Fibroblast of upper back skin (primary cell): Measurements from ENCODE around the gene ACAP3.

Experiments
- DNase-seq: peaks from one replicate; pipeline ENCODE4 v3.0.0-alpha.2; 2013

The ACAP3 gene

DNA sequence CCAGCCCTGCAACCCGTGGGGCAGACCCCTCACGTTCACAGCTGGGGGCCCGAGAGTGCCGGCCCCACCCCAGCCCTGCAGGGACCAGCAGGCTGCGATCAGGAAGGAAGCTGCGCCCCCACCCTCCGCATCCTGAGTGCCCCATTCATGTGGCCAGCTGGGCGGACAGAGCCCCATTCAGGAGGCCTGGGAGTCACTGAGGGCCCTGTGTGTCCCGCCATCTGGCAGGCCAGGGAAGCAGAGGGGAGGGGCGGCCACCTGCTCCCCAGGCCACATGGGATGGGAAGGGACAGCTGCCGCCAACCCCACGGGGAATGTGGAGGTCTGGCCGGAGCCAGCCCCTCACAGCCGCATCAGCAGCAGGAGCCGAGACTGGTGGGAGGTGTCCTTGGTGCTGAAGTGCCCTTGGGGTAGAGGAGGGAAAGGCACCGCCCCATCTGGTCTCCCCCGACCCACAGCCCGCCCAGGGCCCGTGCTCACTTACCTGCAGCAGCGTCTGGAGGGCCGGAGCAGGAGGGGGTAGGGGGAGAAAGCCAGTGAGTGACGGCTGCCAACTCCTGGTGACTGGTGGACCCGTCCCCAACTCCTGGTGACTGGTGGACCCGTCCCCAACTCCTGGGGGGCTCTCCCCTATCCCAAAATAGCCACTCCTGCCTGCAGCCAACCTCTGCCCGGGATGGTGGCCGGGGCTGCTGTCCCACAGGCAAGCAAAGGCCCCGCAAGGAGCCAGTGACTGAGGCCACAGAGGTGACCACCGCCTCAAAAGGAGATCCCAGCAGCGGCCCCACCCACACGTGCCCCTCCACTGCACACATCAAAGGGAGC lies 8.7 kb downstream of the ACAP3 start:
- DNase-seq = no peak

DNA sequence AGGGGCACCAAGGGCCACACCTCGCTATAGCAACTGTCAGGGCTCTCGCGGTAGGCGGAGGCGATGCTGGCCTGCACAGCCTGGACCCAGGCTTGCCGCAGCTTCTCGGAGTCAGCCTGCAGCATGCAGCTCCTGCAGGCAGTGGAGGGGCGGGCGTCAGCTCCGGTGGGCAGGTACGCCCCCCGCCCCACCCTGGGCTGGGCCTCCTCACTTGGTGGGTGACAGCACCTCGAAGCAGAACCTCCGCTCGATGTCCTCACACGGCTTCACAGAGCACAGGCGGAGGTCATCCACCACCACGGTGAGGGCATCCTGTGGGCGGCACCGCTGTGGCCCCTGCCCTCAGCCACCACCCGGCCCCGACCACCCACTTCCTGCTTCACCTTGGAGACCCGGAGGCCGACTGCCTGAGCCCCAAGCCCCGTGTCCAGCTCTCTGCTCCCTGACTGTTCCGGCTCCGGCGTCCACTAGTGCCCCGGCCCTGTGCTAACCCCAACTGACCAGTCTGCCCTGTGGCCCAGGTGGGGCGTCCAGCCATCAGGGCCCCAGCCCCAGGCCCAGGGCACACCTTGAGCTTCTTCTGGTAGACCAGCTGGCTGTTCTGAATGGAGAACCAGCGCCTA lies 9.8 kb downstream of the ACAP3 start:
- DNase-seq = no peak

DNA sequence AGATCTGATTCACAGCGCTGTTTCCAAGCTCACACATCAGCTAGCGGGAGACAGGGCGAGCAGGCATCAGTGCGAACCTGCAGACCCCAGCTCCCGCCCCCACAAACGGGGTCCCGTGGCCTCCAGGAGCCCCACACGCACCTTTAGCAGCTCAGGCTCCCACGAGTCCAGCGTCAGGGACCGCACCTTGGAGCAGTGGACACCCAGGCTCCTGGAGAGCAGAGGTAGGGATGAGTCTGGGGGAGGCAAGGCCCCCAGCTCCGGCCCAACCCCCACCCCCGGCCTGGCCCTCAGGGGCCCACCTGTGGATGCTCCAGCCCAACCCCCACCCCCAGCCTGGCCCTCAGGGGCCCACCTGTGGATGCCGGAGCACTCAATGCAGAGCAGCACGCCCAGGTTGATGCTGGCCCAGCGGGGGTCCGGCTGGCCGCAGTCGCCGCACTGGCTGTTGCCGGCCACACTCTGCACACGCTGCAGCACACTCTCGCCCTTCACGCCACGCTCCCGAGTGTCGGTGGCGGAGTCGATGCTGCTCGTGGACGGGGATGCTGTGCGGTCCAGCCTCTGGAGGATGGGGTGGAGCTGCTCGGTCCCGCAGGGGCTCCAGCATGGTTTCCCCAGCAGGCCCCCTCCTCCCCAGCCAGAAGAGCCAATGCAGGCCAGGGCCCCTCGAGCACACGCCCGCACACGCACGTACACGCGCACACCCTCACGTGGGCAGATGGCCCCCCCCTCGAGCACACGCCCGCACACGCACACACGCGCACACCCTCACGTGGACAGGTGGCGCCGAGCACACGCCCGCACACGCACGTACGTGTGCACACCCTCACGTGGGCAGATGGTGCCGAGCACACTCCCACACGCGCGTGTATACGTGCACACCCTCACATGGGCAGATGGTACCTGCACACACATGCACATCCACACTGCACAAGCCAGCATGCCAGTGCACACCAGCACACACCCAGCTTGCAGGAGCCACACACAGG lies 11.4 kb downstream of the ACAP3 start:
- no peak for DNase-seq

DNA sequence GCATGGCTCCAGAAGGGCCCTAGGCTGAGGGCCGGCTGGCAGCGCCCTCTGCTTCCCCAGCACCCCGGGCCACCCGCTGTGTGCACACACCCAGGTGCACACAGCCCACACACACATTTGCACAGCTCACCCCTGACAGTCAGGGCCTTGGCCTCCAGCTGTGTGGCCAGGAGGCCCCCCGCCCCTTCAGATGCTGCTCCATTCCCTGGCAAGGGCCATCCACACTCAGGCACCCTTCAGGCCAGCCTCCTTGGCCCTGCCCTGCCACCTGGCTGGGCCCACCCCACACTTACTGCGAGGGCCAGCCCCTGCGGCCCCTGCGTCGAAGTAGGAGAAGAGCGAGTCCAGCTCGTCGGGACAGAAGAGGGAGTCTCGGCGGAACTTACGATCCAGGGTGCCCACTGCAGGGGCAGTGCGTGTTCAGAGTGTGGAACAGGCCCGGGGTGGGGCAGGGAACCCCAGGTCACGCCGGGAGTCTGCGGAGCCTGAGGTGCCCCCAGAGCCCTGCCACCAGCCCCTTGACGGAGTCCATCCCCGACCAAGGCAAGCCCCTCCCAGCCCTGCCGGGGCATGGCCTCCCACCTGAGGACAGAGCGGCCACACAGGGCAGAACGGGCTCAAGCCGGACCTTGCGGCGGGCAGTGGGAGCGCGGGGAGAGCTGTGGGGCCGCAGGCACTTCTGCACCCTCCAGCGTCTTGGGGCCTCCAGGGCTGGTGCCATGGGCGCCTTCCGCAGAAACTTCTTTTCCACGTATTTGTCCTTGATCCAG lies 12.4 kb downstream of the ACAP3 start:
- DNase-seq = no peak

DNA sequence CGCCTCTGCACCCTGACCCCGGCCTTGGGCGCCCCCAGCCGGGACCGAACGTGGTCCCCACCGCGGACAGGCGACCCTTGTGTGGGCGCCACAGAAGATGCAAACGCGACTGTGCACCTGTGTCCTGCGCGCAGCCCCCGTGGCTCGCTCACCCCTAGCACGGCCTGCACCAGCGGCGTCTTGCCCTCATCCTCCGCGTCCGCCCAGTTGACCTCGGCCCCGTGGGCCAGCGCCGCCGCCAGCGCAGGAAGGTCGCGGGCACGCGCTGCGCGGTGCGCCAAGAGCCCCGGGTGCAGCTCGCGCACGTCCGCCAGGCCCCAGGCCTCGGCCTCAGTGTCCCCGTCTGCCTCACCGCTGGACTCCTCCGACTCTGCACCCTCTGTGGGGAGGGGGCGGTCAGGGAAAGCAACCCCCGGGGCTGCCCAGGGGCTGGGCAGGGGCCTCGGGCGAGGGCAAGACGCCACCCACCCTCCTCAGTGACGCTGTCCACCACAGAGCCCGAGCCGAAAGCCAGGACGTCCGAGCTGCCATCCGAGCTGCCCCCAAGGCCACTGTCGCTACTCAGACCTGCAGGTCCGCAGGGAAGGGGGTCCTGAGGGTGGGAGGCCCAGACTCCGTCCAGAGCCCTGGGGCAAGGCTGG lies 13.4 kb downstream of the ACAP3 start:
- DNase-seq = no peak

DNA sequence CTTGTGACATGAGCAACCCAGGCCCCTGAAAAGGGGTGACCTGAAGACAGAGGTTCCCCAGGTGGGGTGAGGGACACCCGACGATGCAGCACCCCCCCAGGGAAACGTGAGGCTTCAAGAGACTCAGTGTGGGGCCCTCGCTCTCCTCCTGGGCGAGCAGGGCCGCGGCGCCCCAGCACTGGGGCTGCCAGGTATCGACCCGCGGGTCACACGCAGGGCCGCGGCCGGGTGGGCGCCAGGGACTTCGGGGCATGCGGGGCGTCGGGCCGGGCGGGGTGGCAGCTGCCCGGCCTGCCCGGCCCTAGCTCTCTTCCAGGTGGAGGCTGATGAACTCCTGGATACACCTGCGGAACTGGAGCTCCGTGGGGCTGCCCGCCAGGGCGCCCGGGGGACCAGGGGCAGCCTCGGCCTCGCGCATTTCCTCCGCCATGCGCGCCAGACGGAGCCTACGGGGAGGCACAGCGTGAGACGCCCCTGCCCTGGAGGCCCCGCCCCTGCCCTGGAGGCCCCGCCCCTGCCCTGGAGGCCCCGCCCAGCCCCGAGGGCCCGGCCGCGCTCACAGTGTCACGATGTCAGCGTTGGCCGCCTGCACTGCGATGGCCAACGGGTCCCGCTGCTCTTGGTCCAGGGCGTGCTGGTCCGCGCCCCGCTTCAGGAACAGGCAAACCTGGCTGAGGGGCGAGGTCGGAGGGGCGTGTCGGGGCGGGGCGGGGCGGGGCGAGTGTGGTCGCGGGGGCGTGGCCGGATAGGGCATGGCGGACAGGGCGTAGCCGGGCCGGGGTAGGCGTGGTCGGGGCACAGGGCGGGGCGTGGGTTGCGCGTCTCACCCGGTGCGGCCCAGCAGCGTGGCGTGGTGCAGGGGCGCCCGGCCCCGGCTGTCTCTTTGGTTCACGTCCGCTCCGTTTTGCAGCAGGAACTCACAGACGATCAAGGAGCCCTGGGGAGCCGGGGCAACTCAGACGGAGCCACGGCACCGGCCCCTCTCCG lies 14.2 kb downstream of the ACAP3 start:
- DNase-seq = no peak

DNA sequence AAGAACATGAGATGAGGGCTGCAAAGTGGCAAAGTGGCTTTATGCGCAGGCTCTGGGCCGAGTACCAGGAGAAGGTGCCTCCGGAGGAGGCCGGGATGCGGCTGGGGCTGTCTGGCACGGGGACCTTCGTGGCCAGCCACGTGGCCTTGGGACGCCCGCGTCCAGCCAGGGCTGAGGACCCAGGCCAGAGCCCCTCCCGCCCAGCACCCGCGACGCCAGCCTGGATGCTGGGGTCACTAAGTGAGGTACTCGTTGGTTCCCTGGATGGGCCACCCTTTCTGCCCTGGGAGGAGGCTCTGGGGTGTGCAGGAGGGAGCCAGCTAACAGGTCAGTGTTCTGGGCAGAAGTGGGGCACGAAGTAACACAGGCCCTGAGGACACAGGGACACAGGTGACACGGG lies 14.9 kb downstream of the ACAP3 start:
- no peak for DNase-seq

DNA sequence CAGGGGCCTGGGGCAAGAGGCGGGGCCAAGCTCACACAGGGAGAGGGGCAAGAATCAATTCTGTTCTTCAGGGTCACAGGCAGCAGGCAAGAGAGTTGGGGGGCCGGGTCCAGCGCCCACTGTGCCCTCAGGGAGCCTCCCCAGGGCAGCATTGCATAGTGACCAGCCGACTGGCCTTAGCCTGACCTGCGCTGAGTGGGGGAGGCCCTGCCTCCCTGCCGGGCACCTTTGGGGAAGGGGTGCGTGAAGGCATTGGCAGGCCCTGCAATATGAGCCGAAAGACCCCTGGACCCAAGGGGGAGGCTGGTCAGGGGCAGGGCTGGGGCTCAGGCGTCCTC lies 15.3 kb downstream of the ACAP3 start:
- DNase-seq = no peak

DNA sequence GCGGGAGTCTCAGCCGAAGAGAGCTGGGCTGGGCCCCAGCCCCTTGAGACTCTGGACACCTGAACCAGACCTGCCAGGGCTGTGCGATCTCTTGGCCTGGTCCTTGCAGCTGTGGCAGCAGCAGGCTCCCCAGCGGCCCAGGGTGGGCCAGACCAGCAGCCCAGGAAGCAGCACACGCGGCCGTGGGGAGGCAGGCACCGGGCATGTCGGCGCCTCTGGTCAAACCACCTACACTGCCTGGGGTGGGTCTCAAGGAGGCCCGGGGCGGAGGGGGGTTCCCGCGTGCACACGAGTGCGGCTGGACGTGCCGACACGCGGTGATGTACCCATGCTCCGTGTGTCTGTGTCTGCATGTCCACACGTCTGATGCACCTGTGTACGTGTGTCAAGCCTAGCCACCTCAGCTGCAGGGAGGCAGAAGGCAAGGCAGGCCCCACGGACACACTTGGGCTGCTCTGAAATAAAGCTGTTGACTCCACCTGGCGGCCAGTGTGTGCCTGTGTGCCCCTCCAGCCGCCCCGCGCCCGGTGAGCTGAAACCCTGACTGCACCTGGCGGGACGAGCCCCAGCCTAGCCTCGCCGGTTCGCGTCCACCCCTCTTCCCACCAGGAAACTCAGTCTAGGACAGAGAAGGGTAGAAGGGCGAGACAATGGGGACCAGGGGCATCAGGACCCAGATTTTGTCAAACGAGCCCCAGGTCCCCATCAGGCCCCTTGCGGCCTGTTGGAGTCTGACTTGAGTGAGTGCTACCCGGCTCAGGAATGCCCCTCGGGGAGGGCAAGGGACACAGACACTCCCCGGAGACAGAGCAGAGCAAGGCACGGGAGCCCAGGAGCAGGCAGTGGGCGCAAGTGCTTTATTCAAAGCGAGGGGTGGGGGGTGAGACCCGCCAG lies 15.9 kb downstream of the ACAP3 start:
- DNase-seq = peak; percentile 61

DNA sequence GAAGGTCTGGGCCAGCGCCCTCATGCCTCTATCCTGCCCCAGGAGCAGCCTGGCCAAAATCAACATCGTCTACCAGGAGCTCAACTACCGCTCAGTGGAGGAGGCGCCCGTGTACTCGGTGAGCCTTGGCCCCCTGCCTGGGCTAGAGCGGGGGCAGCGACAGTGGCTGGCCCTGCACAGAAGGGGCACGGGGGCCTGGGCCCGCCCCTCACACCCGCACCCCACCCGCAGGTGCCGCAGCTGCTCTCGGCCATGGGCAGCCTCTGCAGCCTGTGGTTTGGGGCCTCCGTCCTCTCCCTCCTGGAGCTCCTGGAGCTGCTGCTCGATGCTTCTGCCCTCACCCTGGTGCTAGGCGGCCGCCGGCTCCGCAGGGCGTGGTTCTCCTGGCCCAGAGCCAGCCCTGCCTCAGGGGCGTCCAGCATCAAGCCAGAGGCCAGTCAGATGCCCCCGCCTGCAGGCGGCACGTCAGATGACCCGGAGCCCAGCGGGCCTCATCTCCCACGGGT lies 16.7 kb downstream of the ACAP3 start:
- no peak for DNase-seq

DNA sequence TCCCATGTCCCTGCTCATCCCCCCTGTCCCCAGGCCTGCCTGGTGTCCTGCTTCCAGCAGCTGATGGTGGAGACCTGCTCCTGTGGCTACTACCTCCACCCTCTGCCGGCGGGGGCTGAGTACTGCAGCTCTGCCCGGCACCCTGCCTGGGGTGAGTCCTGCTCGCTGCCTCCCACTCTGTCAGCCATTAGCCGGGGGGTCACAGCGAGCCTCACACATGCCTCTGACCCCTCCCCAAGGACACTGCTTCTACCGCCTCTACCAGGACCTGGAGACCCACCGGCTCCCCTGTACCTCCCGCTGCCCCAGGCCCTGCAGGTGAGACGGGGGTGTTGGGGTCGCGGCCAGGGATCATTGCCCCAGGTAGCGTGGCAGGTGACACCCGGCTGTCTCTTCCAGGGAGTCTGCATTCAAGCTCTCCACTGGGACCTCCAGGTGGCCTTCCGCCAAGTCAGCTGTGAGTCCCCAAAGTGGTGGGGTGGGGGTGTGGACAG lies 17.4 kb downstream of the ACAP3 start:
- peak; percentile 46 for DNase-seq

DNA sequence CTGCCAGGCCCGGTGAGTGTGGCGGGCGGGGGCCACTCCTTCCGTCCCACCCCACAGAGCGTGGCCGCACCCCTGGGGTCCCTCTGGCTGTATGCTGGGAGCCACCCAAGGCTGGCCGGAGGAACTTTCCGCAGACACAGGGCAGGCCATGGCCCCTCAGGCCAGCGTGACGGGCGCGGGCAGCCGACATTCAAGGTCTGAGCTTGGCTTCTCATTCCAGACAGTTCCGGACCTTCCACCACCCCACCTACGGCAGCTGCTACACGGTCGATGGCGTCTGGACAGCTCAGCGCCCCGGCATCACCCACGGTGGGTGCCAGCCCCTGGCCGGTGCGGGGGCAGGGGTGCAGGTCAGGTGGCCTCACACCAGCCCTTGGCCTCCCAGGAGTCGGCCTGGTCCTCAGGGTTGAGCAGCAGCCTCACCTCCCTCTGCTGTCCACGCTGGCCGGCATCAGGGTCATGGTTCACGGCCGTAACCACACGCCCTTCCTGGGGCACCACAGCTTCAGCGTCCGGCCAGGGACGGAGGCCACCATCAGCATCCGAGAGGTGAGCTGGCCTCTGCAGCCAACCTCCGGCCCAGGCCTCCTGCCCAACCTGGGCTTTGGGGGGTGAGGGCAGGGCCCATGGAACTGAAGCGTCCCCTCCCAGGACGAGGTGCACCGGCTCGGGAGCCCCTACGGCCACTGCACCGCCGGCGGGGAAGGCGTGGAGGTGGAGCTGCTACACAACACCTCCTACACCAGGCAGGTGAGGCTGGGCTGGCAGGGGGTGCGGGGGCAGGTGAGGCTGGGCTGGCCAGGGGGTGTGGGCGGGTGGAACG lies 20.2 kb downstream of the ACAP3 start:
- no peak for DNase-seq

DNA sequence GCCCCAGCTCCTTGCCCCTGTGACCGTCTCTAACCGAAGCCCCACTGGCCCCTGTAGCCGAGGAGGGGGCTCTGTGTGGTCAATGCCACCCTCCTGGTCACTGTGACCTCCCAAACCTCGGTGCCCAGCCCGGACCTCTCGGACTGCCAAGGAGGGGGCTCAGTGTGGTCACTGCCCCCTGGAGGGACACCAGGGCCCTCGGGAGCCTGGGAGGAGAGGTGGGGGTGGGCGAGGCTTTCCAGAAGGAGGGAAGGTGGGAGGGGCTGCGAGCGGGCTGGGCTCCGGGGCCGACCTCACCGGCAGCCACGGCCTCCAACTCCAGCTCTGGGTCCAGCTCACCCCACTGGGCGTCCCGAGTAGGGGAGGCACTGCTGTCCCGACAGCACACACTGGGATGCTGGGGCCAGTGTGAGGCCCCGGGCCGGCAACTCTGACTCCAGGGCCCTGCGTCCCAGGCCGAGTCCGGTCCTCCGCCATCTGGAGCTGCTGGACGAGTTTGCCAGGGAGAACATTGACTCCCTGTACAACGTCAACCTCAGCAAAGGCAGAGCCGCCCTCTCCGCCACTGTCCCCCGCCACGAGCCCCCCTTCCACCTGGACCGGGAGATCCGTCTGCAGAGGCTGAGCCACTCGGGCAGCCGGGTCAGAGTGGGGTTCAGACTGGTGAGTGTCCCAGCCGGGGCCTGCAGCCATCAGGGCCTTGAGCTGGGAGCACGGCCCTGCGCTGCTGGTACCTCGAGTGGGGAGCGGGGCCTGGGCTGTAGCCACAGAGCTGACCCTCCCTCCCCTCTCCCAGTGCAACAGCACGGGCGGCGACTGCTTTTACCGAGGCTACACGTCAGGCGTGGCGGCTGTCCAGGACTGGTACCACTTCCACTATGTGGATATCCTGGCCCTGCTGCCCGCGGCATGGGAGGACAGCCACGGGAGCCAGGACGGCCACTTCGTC lies 21.1 kb downstream of the ACAP3 start:
- DNase-seq = no peak

DNA sequence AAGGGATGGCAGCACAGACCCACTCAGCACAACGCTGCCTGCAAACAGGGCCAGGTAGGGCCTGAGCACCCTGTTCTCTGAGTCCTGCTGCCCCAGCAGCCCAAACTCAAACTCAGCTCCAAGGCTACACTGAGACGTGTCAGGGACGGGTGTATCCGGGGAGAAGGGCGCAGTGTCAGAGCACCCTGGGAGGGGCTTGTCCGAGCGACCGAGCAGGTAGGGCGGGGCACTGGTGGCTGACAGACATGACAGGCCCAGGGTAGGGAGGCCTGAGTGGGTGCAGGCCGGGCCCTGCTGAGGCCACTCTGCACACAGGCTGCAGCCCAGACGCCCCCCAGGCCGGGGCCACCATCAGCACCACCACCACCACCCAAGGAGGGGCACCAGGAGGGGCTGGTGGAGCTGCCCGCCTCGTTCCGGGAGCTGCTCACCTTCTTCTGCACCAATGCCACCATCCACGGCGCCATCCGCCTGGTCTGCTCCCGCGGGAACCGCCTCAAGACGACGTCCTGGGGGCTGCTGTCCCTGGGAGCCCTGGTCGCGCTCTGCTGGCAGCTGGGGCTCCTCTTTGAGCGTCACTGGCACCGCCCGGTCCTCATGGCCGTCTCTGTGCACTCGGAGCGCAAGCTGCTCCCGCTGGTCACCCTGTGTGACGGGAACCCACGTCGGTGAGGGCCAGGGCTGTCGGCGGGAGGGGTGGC lies 22.0 kb downstream of the ACAP3 start:
- DNase-seq = no peak

DNA sequence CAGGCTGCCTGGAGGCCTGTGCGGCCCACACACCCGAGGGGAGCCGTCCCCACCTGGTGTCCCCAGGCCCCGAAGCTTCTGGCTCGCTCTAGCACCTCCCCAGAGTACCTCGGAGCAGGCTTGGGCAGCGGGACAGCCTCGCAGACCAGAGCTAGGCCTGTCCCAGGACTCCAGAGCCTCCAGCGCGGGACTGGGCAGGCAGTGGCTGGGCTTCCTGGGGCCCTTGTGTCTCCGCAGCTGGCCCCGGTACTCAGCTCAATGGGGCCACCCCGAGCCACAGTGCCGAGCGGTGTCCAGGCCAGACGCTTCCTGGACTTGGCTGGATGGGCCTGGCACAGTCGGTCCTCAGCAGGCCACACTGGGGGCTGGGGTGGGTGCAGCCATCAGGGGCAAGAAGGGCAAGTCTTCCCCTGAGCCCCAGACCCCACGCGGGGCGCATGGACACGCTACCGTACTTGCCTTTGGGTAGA lies 22.6 kb downstream of the ACAP3 start:
- DNase-seq = no peak
